NCI-H2171 (cell line): Measurements from ENCODE around the gene VPS52.

Source experiments
- DNase-seq: peaks from one replicate; lab custom pipeline; 2025; lab: John Stamatoyannopoulos, UW

VPS52 gene

GRCh38 chr6:33271468-33272274 lies at the start of gene VPS52, which contains the start of gene RPS18:
Gene VPS52, minus strand, starts transcription at chr6:33271876. Its CDS starts 201 bp downstream, at chr6:33271675.
Gene RPS18, plus strand, starts transcription at chr6:33272075. Its CDS starts 45 bp downstream, at chr6:33272120.
- DNase-seq: peak; percentile 97

- DNase-seq: no peak
Observed at GRCh38 chr6:33321227-33321626, 49.6 kb upstream of the VPS52 start.

GRCh38 chr6:33320315-33321181 lies 48.9 kb upstream of the VPS52 start:
- DNase-seq: no peak

- DNase-seq: no peak
Observed at GRCh38 chr6:33319939-33320314, 48.3 kb upstream of the VPS52 start.

GRCh38 chr6:33318426-33319073 lies 46.9 kb upstream of the VPS52 start:
- no peak for DNase-seq

- peak; percentile 97 for DNase-seq
Observed at GRCh38 chr6:33317669-33318425, 46.2 kb upstream of the VPS52 start, which contains the start of gene ZBTB22. Gene ZBTB22, minus strand, starts transcription at chr6:33317744. Its CDS starts 828 bp downstream, at chr6:33316916.

- DNase-seq: no peak
Observed at GRCh38 chr6:33317419-33317668, 45.7 kb upstream of the VPS52 start.

GRCh38 chr6:33316603-33317418 lies 45.1 kb upstream of the VPS52 start:
- no peak for DNase-seq

GRCh38 chr6:33315793-33316602 lies 44.3 kb upstream of the VPS52 start:
- DNase-seq: no peak

- no peak for DNase-seq
Observed at GRCh38 chr6:33314943-33315792, 43.5 kb upstream of the VPS52 start.

GRCh38 chr6:33314515-33314942 lies 42.9 kb upstream of the VPS52 start:
- DNase-seq: no peak

GRCh38 chr6:33313709-33314514 lies 42.2 kb upstream of the VPS52 start, which contains the start of gene TAPBP:
Gene TAPBP, minus strand, starts transcription at chr6:33314078. Its CDS starts 37 bp downstream, at chr6:33314041.
- DNase-seq: no peak

- no peak for DNase-seq
Observed at GRCh38 chr6:33313105-33313708, 41.5 kb upstream of the VPS52 start.

GRCh38 chr6:33312361-33313104 lies 40.9 kb upstream of the VPS52 start:
- DNase-seq: peak; percentile 89

GRCh38 chr6:33306356-33306755 lies 34.7 kb upstream of the VPS52 start:
- no peak for DNase-seq

- no peak for DNase-seq
Observed at GRCh38 chr6:33305052-33305451, 33.4 kb upstream of the VPS52 start.

- no peak for DNase-seq
Observed at GRCh38 chr6:33304216-33304615, 32.5 kb upstream of the VPS52 start.
